Measurements from ENCODE around the gene KCNG2.

Gene KCNG2

GRCh38 chr18:79928563-79928960 lies 130.8 kb downstream of the KCNG2 start:
- no peak for DNase-seq

GRCh38 chr18:79930020-79930642 lies 132.4 kb downstream of the KCNG2 start:
- no peak for DNase-seq

- no peak for DNase-seq
These were observed 133.7 kb downstream of the KCNG2 start for GRCh38 chr18:79931475-79931874.

DNA sequence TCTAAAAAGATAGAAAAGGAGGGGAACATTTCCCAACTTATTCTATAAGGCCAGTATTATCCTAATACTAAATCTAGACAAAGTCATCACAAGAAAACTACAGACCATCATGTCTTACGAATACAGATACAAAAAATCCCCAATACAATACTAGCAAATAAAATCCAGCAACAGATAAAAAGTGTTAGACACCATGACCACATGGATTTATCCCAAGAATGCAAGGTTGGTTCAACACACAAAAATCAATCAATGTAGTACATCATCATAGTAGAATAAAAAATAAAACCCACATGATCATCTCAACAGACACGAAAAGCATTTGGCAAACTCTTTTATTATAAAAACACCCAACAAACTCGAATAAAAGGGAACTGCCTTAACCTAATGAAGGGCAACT lies 135.2 kb downstream of the KCNG2 start:
- no peak for DNase-seq

DNA sequence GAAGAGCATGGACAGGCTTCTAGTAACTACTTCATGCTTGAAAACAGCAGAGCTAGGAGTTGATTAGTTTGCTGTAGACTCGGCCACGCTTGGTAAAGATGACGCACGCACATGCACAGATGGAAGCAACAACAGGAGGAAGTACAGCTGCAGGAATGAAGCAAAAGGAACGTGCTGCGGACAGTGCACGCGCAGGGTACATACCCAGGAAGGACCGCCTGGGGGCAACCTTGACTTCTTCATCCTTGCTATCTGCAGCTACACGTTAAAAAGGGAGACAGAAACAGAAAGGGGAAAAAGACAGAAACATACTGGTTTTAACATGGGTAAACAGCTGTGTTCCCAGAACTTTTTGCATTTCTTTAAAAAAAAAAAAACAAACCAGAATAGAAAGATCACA lies 136.0 kb downstream of the KCNG2 start:
- DNase-seq, result no peak

DNA sequence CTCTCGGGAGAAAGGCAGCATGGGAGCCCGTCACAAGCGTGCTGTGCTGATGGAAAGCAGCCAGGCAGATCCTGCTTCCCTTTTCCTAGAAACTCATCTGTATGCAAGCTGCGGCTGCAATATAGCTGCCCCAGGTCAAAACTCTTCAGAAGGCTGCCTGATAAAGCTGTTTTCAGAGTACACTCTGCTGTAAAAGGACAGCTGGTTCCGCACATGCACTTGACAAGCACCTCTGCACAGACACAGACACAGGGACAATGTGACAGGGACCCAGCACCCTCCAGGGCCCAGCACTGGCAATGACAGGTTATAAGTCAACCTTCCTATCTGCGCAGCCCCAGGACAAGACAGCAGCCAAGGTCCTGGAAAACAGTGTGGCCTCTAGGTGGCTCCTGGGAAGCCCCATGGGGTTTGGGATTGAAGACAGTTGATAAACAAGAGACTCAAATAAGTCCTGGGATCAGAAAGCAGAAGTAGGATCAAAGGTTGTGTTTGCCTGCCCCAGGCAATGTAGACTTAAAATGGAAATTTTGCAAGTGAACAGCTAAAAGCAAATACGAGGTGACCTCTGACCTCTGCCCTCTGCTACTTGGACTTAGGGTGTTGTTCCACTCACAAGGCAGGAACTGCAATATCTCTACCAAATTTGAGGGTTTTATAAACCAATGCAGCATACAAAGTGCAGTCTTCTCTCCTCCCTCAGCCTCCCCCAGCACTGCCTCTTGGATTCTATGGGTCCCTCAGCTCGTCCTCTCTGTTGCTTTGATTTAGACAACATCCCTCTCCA lies 136.8 kb downstream of the KCNG2 start:
- DNase-seq, result no peak

- DNase-seq, result no peak
These were observed 137.4 kb downstream of the KCNG2 start for GRCh38 chr18:79935098-79935480.

DNA sequence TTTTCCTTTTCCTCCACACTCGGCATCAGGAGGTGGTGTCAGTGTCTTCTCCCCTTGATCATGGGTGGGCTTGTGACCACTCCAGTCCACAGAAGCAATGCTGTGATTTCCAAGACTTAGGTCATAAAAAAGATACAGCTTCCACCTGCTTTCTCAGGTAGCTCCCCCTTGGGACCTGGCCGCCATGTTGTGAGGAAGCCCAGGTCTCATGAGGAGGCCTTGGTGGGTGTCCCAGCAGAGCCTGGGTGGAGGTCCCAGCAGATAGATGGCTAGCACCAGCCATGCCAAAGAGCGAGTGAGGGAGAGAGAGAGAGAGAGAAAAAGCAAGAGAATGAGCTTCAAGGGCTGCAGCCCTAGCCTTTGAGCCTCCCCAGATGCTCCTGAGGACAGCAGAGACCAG lies 137.8 kb downstream of the KCNG2 start:
- no peak for DNase-seq

DNA sequence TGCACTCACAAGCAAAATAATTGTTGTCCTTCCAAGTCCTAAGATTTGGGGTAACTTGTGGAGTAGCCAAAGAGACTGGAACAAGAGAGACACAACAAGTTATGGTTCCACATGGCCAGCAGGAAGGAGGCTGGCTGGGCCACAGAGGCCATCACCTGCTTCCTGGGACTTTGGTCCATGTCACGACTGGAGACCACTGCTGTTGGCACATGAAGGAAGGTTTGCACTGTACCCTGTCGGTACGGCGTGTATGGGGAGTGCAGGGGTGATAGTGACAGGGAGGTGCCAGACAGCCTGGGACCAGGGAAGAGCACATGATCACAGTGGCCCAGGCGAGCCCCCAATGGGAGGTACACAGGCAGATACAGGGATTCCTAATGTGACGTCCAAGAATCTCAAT lies 138.2 kb downstream of the KCNG2 start:
- DNase-seq, result no peak

DNA sequence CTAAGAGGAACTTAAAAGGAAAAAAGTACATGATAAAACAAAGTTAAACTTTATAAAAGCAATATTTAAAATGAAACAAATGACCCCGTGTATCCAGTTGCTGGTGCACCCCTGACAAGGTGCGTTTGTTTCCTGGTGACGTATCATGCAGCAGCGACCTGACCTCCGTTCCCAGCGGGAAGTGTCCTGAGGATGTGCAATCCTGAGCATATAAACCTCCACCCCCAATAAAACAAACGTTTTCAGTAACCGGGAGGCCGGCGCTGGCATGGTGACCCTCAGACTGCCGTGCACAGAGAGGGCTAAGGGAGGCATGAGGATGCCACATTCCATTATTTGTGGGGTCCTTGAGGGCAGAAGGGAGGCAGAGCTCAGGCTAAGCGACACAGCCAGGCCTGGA lies 138.9 kb downstream of the KCNG2 start:
- DNase-seq, result no peak

GRCh38 chr18:79937103-79937860 lies 139.5 kb downstream of the KCNG2 start:
- DNase-seq, result no peak

GRCh38 chr18:79938196-79938595 lies 140.5 kb downstream of the KCNG2 start:
- no peak for DNase-seq

DNA sequence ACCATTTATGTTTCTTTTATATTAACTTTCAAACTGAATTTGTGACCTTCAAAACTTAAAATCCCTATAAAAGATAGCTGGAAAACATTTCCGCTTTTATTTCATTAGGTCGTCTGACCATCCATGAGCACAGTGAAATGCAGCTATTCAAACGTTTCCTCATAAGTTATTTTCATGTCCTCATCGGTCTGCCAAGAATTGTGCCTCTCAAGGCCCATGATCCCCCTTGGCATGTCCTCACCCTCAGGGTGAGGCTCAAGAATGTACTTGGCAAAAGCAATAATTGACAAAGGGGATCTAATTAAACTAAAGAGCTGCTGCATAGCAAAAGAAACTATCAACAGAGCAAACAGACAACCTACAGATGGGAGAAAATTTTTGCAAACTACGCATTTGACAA lies 141.4 kb downstream of the KCNG2 start:
- no peak for DNase-seq

GRCh38 chr18:79940126-79940813 lies 142.5 kb downstream of the KCNG2 start:
- no peak for DNase-seq

GRCh38 chr18:79940814-79941472 lies 143.2 kb downstream of the KCNG2 start:
- no peak for DNase-seq

- no peak for DNase-seq
These were observed 143.9 kb downstream of the KCNG2 start for GRCh38 chr18:79941473-79942119.

DNA sequence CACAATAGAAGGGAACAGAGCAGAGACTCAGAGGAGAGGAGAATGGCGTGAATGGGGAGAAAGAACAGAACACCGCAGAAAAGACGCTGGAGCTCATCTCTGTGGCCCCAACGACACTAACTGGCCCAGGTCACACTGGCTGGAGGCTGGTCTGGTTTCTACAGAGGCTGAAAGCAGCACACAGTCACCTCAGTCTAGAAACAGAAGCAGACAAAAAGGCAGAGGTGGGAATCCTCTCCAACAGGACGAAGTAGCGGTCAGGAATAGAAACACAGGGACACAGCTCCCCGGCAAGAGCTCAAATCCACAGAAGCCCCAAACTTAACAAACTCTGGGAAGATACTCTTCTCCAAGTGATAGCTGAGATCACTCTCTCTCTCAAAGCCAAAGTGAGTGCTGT lies 144.5 kb downstream of the KCNG2 start:
- no peak for DNase-seq

GRCh38 chr18:79942786-79943607 lies 145.3 kb downstream of the KCNG2 start:
- DNase-seq, result no peak

GRCh38 chr18:79943608-79944125 lies 145.9 kb downstream of the KCNG2 start:
- DNase-seq, result no peak

GRCh38 chr18:79944126-79944731 lies 146.5 kb downstream of the KCNG2 start:
- DNase-seq, result no peak

- DNase-seq, result no peak
These were observed 147.0 kb downstream of the KCNG2 start for GRCh38 chr18:79944746-79945117.

All from NCI-H1436 (cell line).